NCI-H146 treated with DMSO at 0.1 percent for 48 hours (cell line): ENCODE results near the gene CCDC186.
"Not testable (repeated sequence)": the region's sequence is repeated elsewhere in the genome, so short reads cannot be mapped to it uniquely, and the experiment has no call there.

ENCODE experiments used
- DNase-seq: peaks from one replicate; lab custom pipeline; 2025; ENCODE audit not compliant: unreplicated experiment; lab: John Stamatoyannopoulos, UW

Gene CCDC186

DNA sequence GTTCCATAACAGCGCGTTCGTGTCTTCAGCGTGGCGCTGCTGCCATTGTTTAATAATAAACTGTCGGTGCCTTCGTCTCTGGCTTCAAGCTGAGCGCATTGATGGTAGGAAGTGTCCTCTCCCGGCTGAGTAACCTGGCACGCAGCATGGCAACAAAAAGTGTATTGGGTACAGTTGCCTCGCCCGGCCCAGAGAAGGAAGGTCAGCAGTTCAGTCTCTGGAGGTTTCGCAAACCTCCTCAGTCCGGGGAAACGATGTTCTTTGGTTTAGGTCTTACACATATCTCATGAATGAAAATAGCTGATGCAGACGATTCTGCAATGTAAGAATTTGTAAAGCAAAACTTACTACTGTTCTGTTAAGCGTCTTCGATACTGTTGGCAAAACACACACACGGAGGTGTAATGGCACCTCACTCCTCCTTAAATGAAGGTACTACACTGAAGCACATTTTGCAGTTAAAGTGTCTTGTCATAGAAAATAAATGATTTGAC is 739 bp upstream of the CCDC186 start:
- DNase-seq, result peak; percentile 54

DNA sequence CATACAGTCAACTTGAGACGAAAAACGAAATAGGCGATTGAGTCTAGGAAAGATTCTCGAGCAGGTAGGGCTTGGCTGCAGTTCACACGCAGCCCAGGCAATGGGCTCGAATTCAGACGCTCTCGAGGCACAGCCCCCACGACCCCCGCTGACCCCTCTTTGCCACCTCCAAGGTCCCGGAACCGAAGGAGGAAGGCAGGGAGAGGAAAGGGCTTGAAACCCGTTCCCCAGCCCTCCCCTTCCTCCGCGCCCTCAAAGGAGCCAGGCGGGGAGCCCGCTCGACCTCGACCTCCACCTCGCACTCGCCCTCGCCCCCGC is 441 bp downstream of the CCDC186 start:
- no peak for DNase-seq

GRCh38 chr10:114172776-114173602 is 1.0 kb downstream of the CCDC186 start:
- DNase-seq, result no peak

- DNase-seq, result no peak
These were observed 1.8 kb downstream of the CCDC186 start for GRCh38 chr10:114172216-114172615.

GRCh38 chr10:114168450-114169009 is 5.5 kb downstream of the CCDC186 start:
- no peak for DNase-seq

DNA sequence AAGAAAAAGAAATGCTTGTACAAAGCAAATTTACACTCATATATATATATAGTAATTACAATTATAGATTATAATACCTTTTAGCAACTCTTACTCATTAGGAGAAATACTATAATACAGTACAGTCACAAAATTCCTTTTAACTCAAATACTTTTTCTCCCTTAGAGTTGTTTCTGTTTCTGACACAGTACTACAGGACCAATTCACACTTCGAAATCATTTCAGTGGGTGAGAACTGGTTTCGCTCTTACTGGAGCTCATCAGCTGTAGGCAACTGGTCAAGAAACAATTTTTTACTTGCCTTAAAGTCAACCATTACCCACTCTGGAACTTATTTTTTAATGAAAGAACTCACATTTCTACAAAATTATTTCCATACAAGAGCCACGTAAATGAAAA is 6.0 kb downstream of the CCDC186 start:
- DNase-seq, result no peak

DNA sequence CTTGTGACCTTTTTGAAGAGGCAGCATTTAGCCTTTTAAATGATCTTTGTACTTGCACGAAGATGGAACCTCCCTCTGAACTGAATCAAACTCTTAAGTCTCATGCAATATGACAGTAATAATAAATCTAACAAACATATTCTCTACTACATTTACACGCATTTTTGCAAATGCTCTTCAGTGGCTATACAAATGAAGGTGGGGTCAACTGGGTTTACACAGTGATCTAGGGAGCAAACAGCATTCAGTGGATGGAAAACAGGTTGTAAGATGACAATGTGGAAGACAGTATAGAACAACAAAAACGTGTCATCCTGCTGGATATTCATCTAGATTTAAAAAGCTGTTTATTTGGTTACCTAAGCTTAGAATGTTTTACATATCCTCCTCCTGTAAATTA is 7.5 kb downstream of the CCDC186 start:
- no peak for DNase-seq

DNA sequence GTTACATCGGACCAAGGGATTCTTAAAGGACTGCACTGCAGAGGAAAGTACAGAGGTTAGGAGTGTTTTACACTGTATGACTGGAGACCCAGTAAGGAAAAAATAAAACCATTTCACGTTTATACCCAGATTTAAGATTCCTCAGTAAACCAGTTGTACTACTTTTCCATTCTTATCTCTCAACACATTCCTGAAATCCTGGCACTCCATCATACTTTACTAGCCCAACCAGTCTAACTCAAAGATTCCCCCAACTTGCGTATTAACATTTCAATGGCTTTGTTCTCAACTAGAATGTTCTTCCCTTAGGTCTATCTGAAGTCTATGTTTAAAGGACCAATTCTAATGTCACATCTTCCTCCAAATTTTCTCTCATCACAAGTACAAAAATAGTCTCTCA is 8.0 kb downstream of the CCDC186 start:
- DNase-seq, result no peak

- DNase-seq, result no peak
These were observed 10.9 kb downstream of the CCDC186 start for GRCh38 chr10:114163062-114163461.

DNA sequence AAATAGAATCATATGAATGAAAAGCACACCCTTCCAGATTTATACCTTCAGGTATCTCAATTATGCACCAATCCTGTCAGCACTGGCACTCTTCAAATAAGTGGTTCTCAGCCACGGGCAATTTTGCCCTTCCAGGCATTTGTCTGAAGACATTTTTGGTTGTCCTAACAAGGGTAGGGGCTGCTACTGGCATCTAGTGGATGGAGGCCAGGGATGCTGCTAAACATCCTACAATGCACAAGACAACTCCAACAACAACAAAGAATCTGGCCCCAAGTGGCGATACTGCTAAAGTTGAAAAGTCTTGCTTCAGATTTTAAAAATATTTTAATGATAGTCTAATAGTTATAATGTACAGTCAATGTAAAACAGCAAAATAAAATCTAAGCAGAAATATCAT is 16.1 kb downstream of the CCDC186 start:
- no peak for DNase-seq

DNA sequence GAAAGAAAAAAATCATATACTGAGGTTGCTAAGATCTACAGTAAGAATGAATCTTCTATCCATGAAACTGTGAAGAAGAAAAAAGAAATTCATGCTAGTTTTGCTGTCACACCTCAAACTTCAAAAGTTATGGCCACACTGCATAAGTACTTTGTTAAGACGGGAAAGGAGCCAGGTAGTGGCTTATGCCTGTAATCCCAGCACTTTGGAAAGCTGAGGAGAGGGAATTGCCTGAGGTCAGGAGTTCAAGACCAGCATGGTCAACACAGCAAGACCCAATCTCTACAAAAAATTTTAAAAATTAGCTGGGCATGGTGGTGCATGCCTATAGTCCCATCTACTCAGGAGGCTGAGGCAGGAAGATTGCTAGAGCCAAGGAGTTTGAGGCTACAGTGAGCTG is 22.1 kb downstream of the CCDC186 start:
- no peak for DNase-seq

- no peak for DNase-seq
These were observed 22.5 kb downstream of the CCDC186 start for GRCh38 chr10:114151486-114151885.

- not testable (repeated sequence) for DNase-seq
These were observed 24.5 kb downstream of the CCDC186 start for GRCh38 chr10:114149476-114149875.

DNA sequence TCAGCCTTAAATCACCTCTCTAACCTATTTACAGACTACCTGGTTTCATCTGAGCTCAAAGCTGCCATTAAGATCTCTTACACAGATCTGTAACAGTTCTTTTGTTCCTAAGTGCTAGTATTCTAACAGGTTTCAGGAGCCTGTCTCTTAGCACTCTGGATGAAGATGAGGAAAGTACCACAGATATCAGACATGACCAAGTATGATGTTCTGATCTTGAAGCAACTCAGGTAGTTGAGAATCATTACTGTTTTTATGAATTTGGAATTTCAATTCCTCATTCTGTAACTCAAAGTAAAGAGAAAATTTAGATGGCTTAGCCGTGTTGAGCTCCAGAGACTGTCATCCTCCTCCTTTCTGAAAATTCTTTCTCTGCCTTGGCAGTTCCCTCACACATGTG is 30.8 kb downstream of the CCDC186 start:
- no peak for DNase-seq

DNA sequence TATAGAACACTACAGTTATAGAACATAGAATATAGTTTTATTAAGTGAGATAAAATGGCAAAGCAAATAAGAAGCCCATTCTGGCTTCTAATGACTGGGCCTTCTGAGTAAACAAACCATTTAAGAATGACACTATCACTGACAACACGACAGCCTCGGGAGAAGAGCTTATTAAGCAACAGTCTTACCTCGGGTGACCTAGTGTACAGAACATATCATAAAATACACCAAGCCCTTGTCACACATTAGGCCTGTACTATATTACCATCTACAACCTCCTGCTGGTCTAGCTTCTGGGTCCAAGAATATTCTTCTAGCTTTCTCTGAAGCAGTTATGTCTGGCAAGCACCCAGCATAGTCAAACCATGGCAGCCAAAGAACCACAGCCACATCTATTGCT is 32.0 kb downstream of the CCDC186 start:
- DNase-seq, result peak; percentile 72

DNA sequence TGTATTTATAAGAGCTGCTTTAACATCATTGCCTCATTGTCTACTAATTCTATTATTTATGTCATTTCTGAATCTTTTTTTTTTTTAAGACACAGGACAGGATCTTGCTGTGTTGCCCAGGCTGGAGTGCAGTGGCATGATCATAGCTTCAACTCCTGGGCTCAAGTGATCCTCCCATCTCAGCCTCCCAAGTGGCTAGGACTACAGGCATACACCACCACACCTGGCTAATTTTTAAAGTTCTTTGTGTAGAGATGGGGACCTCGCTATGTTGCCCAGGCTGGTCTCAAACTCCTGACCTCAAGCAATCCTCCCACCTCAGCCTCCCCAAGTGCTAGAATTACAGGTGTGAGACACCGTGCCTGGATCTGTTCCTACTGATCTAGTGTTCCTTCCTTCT is 33.2 kb downstream of the CCDC186 start:
- DNase-seq, result not testable (repeated sequence)

GRCh38 chr10:114140036-114140435 is 34.0 kb downstream of the CCDC186 start:
- DNase-seq, result no peak

DNA sequence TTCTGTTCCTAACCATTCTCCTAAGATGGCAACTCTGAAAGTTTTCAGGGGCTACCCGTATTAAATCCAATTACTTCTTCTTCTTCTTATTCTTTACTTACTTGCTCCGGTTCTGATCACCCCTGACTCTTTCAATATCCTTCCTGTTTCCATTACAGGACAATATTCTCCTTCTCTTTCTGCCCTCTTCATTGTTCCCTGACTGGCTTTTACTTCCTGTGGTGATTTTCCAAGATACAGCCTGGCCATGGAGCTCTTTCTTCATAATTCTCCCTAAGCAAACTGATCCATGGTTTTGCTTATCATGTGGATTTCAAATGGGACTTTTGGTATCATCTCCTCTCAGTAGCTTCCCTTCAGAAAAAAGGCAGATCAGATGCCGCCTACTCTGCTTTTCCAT is 35.4 kb downstream of the CCDC186 start:
- DNase-seq, result no peak

DNA sequence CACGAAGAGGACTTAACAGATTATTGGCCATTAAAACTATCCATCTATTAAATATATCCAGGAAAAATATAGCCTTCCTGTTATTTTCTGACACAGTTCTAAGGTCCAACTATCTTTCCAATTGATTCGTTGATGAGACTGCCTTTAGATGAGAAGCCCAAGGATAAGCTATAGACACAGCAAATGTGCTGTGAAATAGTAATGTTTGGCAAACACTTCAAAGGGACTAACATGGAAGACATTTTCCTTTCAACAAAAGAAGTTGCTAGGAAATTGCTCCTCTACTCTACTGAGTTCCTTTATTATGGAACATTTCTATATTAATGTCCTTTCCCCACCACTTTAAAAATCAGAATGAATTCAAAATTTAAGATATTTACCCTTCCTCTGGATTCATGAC is 38.5 kb downstream of the CCDC186 start:
- no peak for DNase-seq

- DNase-seq, result no peak
These were observed 42.9 kb downstream of the CCDC186 start for GRCh38 chr10:114131094-114131493.

- DNase-seq, result no peak
These were observed 53.0 kb downstream of the CCDC186 start for GRCh38 chr10:114121031-114121430.

DNA sequence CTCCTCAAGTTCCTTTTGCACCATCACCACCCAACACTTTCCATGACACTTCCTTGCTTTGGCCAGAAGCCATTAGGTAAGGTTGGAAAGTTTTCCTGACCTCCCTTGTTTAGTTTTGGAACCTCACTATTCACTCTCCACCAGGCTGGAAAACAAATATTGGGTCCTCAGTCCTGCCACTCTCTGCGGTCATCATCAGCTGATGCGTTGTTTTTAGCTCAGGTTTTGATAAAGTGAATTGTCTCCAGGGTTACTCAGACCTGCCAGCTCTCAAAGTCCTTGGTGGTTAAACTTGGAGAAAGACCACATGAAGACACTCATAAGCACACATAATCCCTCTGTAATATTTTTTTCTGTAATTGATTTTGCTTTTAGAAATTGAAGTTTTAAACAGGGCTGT is 55.5 kb downstream of the CCDC186 start:
- no peak for DNase-seq

- no peak for DNase-seq
These were observed 56.3 kb downstream of the CCDC186 start for GRCh38 chr10:114117728-114118127.
